Esophagus squamous epithelium (tissue), 4 donors: ENCODE data around the gene MICU2.
"Not testable (repeated sequence)": the region's sequence is repeated elsewhere in the genome, so short reads cannot be mapped to it uniquely, and the experiment has no call there.

Source experiments
- CTCF ChIP-seq, 6 experiments: fragments of 450-650 bp in 4 of 6; fragments of 200-600 bp in 2 of 6; sonication (generic) in 2 of 6; IDR thresholded peaks; one replicate each; pipeline ENCODE4 v1.5.1; 2016 to 2019; ENCODE audit warnings: antibody characterized with exemption in 6 of 6, mild to moderate bottlenecking in 4 of 6, moderate library complexity in 4 of 6
- POLR2A ChIP-seq, 4 donors: fragments of 450-650 bp; IDR thresholded peaks; one replicate each; pipeline ENCODE4 v1.6.1; 2017; ENCODE audit warnings: antibody characterized with exemption in 4 of 4, mild to moderate bottlenecking in 4 of 4, moderate library complexity in 3 of 4

GRCh38 chr13:21588411-21588810 lies 15.6 kb downstream of the MICU2 start:
- TF ChIP-seq CTCF, POLR2A (IDR thresholded peaks at IDR 0.05): not testable (repeated sequence)
